HUES64 (cell line): ENCODE data around the gene PTPN4.

Experiments used
- H3K27ac ChIP-seq: 2 replicates; pipeline ENCODE4 v1.7.0; 2013; ENCODE audit warnings: low read depth, low read length, inconsistent platforms
- H3K27me3 ChIP-seq: 2 replicates; pipeline ENCODE4 v1.6.1; 2013; ENCODE audit warnings: mild to moderate bottlenecking, low read length; ENCODE audit not compliant: insufficient read depth
- H3K36me3 ChIP-seq: 2 replicates; pipeline ENCODE4 v1.6.1; 2013; ENCODE audit warnings: mild to moderate bottlenecking, low read length; ENCODE audit not compliant: insufficient read depth
- H3K4me1 ChIP-seq: 2 replicates; pipeline ENCODE4 v1.6.1; 2013; ENCODE audit warnings: mild to moderate bottlenecking, low read length, moderate library complexity; ENCODE audit not compliant: insufficient read depth
- H3K4me3 ChIP-seq: 2 replicates; pipeline ENCODE4 v1.5.1; 2013; ENCODE audit warnings: mild to moderate bottlenecking, low read length, moderate library complexity
- H3K9ac ChIP-seq: 2 replicates; pipeline ENCODE4 v1.6.1; 2013; ENCODE audit warnings: mild to moderate bottlenecking, low read depth, low read length
- H3K9me3 ChIP-seq: 2 replicates; pipeline ENCODE4 v1.6.1; 2013; ENCODE audit warnings: low read depth, low read length; ENCODE audit not compliant: insufficient read depth
- WGBS: fragments of 150-250, 120-280 bp; methylation state at CpG from one replicate; pipeline ENCODE4 v1.1.7; 2013; ENCODE audit warnings: missing lambda C conversion rate; 5-methylcytosine and 5-hydroxymethylcytosine counted together

The PTPN4 gene

GRCh38 chr2:119810049-119810630 lies 50.4 kb downstream of the PTPN4 start:
- no peaks in the 10 kb centered on the region for H3K9me3 ChIP-seq
- peaks cover 17% of the 10 kb centered on the region; the same call in 1 of the 2 replicates for H3K4me1 ChIP-seq
- H3K4me3 ChIP-seq = no peak overlapping the region
- peaks cover 32% of the 10 kb centered on the region for H3K36me3 ChIP-seq
- H3K9ac ChIP-seq = no peak overlapping the region
- WGBS = 80% methylated on average over 1 of the region's 2 CpGs
- no peak overlapping the region for H3K27ac ChIP-seq
- H3K27me3 ChIP-seq = no peaks in the 10 kb centered on the region

GRCh38 chr2:119814216-119814615 lies 54.5 kb downstream of the PTPN4 start:
- Histone ChIP-seq H3K9ac (no peak overlapping the region), H3K36me3 (peaks cover 44% of the 10 kb centered on the region), H3K4me3 (no peak overlapping the region), H3K9me3 (no peaks in the 10 kb centered on the region), H3K27ac (no peak overlapping the region), H3K27me3 (no peaks in the 10 kb centered on the region), H3K4me1 (0 out of 2 replicates have a peak, but pooled peaks cover 12% of the 10 kb centered on the region)

- no peak overlapping the region for H3K27ac ChIP-seq
- WGBS = 90% methylated on average over 2 of the region's 2 CpGs
These were observed 59.1 kb downstream of the PTPN4 start for GRCh38 chr2:119818792-119819191.

GRCh38 chr2:119819846-119820245 lies 60.1 kb downstream of the PTPN4 start:
- Histone ChIP-seq H3K36me3 (peaks cover 14% of the 10 kb centered on the region; the same call in 1 of the 2 replicates), H3K27me3 (no peaks in the 10 kb centered on the region), H3K9me3 (no peaks in the 10 kb centered on the region), H3K4me3 (no peak overlapping the region), H3K9ac (no peak overlapping the region), H3K27ac (no peak overlapping the region), H3K4me1 (0 out of 2 replicates have a peak, but pooled peaks cover 5% of the 10 kb centered on the region)
- 93% methylated on average over 6 of the region's 6 CpGs for WGBS

More at GRCh38 chr2:119818792-119819191, 59.1 kb downstream of the PTPN4 start:
- 0 out of 2 replicates have a peak, but pooled peaks cover 3% of the 10 kb centered on the region for H3K4me1 ChIP-seq
- no peaks in the 10 kb centered on the region for H3K9me3 ChIP-seq
- peaks cover 14% of the 10 kb centered on the region; the same call in 1 of the 2 replicates for H3K36me3 ChIP-seq
- H3K4me3 ChIP-seq = no peak overlapping the region
- no peaks in the 10 kb centered on the region for H3K27me3 ChIP-seq
- no peak overlapping the region for H3K9ac ChIP-seq

GRCh38 chr2:119820275-119820674 lies 60.6 kb downstream of the PTPN4 start:
- Histone ChIP-seq H3K9ac (no peak overlapping the region), H3K36me3 (peaks cover 11% of the 10 kb centered on the region; the same call in 1 of the 2 replicates), H3K9me3 (no peaks in the 10 kb centered on the region), H3K27me3 (no peaks in the 10 kb centered on the region), H3K27ac (no peak overlapping the region), H3K4me3 (no peak overlapping the region), H3K4me1 (0 out of 2 replicates have a peak, but pooled peaks cover 5% of the 10 kb centered on the region)

- Histone ChIP-seq H3K27me3 (no peaks in the 10 kb centered on the region), H3K36me3 (peaks cover 10% of the 10 kb centered on the region; the same call in 1 of the 2 replicates), H3K4me1 (0 out of 2 replicates have a peak, but pooled peaks cover 5% of the 10 kb centered on the region), H3K9ac (no peak overlapping the region), H3K9me3 (no peaks in the 10 kb centered on the region), H3K27ac (no peak overlapping the region), H3K4me3 (no peak overlapping the region)
- 89% methylated on average over 2 of the region's 2 CpGs for WGBS
These were observed 61.5 kb downstream of the PTPN4 start for GRCh38 chr2:119821266-119821665.

- H3K9me3 ChIP-seq = no peaks in the 10 kb centered on the region
- 82% methylated on average over 5 of the region's 7 CpGs for WGBS
- H3K9ac ChIP-seq = no peak overlapping the region
- 0 out of 2 replicates have a peak, but pooled peaks cover 5% of the 10 kb centered on the region for H3K4me1 ChIP-seq
- no peaks in the 10 kb centered on the region for H3K27me3 ChIP-seq
- no peak overlapping the region for H3K4me3 ChIP-seq
- H3K36me3 ChIP-seq = 0 out of 2 replicates have a peak, but pooled peaks cover 5% of the 10 kb centered on the region
- H3K27ac ChIP-seq = no peak overlapping the region
These were observed 64.1 kb downstream of the PTPN4 start for GRCh38 chr2:119823734-119824334.

- Histone ChIP-seq H3K9me3 (peaks cover 9% of the 10 kb centered on the region; the same call in 1 of the 2 replicates), H3K9ac (no peak overlapping the region), H3K4me3 (no peak overlapping the region), H3K36me3 (0 out of 2 replicates have a peak, but pooled peaks cover 8% of the 10 kb centered on the region), H3K27ac (no peak overlapping the region), H3K4me1 (0 out of 2 replicates have a peak, but pooled peaks cover 5% of the 10 kb centered on the region), H3K27me3 (no peaks in the 10 kb centered on the region)
- WGBS = 77% methylated on average over 5 of the region's 5 CpGs
These were observed 66.7 kb downstream of the PTPN4 start for GRCh38 chr2:119826370-119826961.

- 92% methylated on average over 5 of the region's 5 CpGs for WGBS
- H3K9ac ChIP-seq = no peak overlapping the region
- no peak overlapping the region for H3K4me3 ChIP-seq
- no peak overlapping the region for H3K27ac ChIP-seq
- H3K9me3 ChIP-seq = peaks cover 9% of the 10 kb centered on the region; the same call in 1 of the 2 replicates
- 0 out of 2 replicates have a peak, but pooled peaks cover 8% of the 10 kb centered on the region for H3K36me3 ChIP-seq
- H3K4me1 ChIP-seq = peaks cover 8% of the 10 kb centered on the region; the same call in 1 of the 2 replicates
- H3K27me3 ChIP-seq = no peaks in the 10 kb centered on the region
These were observed 68.3 kb downstream of the PTPN4 start for GRCh38 chr2:119827866-119828507.

- no peak overlapping the region for H3K27ac ChIP-seq
- no peaks in the 10 kb centered on the region for H3K9me3 ChIP-seq
- 91% methylated on average over 22 of the region's 22 CpGs for WGBS
- no peak overlapping the region for H3K4me3 ChIP-seq
- peaks cover 4% of the 10 kb centered on the region; the same call in 1 of the 2 replicates for H3K4me1 ChIP-seq
- no peaks in the 10 kb centered on the region for H3K27me3 ChIP-seq
- no peak overlapping the region for H3K9ac ChIP-seq
- no peaks in the 10 kb centered on the region for H3K36me3 ChIP-seq
These were observed 76.9 kb downstream of the PTPN4 start for GRCh38 chr2:119836455-119837142.
